Measurements from ENCODE around the gene FGF11. TPM values are rescaled to one million over a fixed set of nuclear protein-coding genes. Genes with fewer than 3 reads are reported as not detected.

The FGF11 gene
- total RNA-seq, 1 donor from 2014 or later: 0.13 TPM

DNA sequence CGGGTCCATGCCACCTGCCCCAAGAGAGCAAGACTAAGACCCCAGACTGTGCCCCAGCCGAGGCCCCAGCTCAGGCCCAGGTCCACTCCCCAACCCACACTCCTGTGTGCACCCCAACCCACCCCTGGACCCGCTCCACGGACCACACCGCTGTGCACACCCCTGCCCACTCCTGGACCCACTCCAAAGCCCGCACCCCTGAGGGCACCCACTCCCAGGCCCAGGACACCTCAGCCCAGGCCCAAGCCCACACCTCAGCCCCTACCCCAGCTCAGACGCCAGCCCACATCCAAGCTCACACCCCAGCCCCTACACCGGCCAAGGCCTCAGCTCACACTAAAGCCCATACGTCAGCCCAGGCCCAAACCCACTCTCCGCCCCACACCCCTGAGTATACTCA, 9.6 kb upstream of the FGF11 start:
- no peak for DNase-seq (ENCODE audit: low read depth in 2 of 2)

DNA sequence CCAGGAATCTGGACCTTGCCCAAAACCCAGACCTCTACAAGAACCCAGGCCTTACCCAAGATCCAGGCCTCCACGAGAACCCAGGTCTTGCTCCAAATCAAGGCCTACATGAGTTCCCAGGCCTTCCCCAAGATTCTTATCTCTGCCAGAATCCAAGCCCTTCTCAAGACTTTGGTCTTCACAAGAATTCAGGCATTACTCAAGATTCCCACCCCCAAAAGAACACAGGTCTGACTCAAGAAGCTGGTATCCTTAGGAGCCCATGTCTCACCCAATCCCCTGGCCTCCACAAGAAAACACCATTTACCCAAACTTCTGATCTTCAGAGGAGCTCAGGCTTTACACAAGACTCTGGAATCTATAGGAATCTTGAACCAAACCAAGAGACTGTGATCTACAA, 8.1 kb upstream of the FGF11 start:
- DNase-seq (ENCODE audit: low read depth in 2 of 2): no peak

DNA sequence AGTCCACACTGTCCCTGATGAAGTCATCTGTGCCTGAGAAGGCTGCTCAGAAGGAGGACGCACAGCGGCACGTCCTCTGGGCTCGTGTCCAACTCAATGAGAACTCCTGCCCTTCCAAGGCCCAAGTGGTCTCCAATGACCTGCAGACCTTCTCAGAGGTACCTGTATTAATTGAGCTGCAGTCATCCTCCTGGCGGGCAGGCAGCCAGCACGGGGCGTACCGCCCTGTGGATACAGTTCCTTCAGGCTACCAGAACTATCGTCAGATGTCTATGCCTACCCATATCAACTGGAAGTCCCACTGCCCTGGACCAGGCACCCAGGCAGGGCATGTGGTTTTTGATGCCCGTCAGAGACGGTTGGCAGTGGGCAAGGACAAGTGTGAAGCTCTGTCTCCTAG, 7.0 kb upstream of the FGF11 start:
- DNase-seq (ENCODE audit: low read depth in 2 of 2): no peak

DNA sequence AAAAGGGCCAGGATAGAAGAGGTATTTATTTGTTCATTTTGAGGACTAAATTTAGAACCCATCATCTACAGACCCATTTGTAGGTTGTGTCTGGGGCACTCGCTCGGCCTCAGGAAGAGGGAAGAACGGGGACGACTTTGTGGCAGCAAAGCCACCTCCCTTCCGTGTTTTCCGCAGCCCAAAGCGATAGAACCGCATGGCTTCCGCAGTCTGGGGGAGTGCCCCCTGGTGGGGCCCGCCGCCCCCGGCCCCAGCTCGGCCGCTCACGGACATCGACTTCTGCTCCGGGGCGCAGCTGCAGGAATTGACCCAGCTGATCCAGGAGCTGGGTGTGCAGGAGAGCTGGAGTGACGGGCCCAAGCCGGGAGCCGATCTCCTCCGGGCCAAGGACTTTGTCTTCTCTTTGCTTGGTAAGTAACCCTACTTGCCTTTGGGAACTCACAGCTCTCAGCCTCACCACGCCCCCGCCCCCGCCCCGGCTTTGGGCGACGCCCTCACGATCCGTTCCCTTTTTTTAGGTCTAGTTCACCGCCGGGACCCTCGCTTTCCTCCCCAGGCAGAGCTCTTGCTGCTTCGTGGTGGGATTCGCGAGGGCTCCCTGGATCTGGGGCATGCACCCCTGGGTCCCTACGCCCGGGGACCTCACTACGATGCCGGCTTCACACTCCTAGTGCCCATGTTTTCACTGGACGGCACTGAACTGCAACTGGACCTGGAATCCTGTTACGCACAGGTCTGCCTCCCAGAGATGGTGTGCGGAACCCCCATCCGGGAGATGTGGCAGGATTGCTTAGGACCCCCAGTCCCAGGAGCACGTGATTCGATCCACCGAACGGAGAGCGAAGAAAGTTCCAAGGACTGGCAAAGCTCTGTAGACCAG, 3.4 kb upstream of the FGF11 start:
- DNase-seq (ENCODE audit: low read depth in 2 of 2): peak in 1 of 2 donors; percentile 39

DNA sequence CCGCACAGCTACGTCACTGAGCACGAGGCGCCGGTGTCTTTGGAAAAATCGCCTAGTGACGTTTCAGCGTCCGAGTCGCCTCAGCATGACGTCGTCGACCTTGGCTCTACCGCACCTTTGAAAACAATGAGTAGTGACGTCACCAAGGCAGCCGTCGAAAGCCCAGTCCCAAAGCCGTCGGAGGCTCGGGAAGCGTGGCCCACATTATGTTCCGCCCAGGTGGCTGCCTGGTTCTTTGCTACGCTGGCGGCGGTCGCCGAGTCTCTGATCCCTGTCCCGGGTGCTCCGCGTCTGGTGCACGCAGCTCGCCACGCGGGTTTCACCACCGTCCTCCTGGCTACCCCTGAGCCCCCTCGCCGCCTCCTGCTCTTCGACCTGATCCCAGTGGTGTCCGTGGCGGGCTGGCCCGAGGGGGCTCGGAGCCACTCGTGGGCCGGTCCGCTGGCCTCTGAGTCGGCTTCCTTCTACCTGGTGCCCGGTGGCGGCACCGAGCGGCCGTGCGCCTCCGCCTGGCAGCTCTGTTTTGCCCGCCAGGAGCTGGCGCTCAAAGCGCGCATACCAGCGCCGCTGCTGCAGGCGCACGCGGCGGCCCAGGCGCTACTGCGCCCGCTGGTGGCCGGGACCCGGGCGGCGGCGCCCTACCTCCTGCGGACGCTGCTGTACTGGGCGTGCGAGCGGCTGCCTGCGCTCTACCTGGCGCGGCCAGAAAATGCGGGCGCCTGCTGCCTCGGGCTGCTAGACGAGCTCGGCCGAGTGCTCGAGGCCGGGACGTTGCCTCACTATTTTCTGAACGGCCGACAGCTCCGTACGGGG, 2.5 kb upstream of the FGF11 start:
- DNase-seq (ENCODE audit: low read depth in 2 of 2): peak; percentile 71 to 92

DNA sequence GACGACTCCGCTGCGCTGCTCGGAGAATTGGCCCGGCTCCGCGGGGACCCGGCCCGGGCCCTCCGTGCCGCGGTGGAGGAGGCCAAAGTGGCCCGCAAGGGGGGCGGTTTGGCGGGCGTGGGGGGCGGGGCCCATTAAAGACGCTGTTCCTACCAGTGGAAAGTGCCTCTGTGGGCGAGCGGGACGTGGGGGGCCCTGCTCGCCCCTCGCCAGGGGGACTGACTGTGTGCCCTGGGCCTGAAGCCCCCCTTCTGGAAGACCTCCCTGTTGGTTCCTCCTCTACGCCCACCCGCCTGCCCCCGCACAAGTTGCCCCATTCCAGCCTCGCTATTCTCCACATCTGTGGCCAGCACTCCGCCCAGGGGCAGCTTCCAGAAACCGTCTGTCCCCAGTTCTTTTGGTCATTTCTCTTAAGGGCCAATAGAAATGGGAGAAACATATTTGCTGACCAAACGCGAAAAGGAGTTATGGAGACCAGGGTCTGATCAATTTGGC, 1.9 kb upstream of the FGF11 start:
- no peak for DNase-seq (ENCODE audit: low read depth in 2 of 2)

DNA sequence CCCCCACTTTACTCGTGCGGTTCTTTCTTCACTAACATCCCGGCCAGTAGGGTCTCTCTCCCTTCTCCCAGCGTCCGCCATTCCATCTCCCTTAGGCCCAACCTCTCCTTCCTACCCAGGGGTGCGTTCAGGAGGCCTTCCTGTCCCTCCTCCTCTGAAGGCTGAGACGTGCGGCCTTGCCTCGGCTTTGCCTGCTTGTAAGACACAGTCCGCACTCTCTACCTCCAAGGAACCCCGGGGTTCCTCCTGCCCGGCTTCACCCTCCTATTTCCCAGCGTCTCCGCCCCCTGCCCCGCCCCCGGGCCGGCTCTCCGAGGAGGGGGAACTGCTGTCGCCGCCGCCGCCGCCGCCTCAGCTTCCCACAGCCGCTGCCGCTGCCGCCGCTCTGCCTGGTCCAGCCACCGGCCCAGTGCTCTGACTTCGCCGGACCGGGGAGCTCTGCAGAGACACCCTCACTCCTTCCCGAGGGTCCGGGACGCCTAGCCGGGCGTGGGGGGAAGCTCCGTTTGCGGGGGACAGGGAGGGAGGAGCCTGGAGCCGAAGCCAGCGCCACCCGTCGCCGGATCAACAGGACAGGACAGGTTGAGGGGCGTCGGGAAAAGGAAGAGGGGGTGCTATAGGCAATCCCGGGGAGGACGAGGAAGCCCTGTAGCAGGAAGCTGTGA, 1.2 kb upstream of the FGF11 start:
- peak in 1 of 2 donors; percentile 18 for DNase-seq (ENCODE audit: low read depth in 2 of 2)

DNA sequence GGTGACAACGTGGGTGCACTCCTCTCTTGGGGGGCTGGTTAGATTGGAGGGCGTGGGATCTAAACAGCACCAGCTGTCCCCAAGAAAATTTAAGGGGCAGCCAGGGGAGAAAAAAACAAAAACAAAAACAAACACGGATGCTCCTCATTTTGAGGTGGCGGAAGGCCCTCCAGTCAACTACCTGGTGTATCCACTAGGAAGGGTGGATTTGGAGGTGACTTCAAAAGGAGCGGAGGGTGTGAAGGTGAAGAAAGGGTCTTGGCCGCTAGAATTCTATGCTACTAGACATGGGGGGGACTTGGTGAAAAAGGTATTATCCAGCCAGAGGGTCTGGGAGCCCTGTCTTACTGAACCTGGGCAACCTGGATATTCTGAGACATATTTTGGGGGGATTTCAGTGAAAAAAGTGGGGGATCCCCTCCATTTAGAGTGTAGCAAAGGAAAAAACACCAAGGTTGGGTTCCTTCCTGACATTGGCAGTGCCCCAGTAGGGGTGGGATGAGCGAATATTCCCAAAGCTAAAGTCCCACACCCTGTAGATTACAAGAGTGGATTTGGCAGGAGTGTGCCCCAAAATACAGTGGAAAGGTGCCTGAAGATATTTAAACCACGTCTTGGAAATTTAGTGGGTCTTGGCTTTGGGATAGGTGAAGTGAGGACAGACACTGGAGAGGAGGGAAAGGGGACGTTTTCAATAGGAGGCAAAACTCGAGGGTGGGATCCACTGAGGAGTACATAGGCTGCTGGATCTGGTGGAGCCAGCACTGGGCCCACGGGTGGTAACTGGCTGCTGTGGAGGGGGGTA, 454 bp upstream of the FGF11 start:
- DNase-seq (ENCODE audit: low read depth in 2 of 2): no peak

DNA sequence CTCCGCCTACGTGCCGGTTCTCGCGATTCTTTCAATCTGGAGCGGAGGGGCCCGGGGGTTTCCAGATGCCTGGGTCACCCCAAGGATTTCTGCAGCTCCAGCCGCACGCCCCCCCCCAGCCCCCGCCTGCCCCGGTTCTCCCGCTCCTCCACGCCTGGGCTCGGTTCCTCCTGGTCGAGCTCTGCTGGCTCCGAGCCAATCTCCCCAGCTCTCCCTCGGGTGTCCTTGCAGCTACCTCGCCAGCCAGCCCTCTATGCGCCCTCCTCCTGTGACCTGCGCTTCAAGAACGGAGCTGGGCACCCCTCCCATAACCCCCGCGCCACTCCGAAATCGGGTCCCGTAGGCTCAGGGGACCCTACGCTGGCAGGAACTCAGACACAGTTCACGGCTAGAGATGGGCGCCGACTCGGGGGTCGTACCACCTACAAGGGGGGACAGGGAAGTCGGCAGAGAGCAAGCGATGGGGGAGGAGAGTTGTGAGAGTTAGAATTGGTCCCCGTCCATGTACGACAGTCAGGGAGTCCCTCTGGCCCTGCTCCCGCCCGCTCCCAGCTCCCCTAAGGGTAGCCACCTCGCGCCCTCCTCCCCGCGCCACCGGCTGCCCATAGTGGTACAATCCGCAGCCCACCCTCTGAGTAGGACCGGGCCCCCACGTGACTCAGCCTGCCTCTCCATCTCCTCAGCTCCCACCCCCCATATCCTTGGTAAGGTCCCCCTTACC, 961 bp downstream of the FGF11 start:
- peak in 1 of 2 donors; percentile 26 for DNase-seq (ENCODE audit: low read depth in 2 of 2)

DNA sequence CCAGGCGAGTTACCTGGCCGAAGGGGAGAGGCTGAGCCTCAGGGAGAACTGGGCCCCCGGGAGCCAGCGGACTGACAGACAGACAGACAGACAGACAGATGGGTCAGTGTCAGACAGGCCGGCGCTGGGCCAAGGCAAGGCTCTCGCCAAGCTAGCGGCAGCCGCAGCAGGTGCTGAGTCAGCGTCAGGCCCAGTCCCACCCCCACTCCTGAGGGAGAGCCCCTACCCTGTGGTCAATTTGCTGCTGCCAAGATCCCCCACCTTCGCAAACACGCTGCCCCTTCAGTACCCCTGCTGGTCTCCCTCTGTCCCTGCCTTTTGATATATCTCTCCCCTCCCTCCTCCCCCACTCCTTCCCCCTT, 1.5 kb downstream of the FGF11 start:
- DNase-seq (ENCODE audit: low read depth in 2 of 2): peak in 1 of 2 donors; percentile 33

DNA sequence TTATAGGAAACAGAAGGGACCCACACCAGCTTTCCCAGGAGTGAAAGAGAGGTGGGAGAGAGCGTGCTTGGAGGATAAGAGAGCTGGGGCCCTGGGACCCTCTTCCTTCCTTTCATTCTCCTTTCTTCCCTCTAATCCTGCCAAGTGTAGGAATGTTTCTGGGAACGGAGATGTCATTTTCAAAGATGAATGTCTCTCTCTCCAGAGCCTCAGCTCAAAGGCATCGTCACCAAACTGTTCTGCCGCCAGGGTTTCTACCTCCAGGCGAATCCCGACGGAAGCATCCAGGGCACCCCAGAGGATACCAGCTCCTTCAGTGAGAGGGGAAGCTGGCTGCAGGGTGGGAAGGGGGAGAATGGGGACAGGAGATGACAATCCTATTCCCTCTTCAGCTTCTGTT, 2.0 kb downstream of the FGF11 start:
- DNase-seq (ENCODE audit: low read depth in 2 of 2): no peak

DNA sequence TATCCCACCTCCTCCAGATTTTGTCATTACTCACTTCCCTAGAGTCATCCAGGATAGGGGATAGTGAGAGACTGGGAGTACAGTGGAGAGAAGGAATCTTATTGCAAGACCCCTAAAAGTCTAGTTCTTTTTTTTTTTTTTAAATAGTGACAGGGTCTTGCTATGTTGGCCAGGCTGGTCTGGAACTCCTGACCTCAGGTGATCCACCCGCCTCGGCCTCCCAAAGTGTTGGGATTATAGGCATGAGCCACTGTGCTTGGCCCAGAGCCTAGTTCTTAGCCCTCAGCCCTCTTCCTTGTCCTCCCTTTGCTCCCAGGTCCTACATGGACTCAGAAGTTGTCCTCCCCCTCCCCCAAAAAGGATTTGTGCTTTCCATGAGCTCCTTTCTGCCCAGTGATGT, 2.8 kb downstream of the FGF11 start:
- no peak for DNase-seq (ENCODE audit: low read depth in 2 of 2)

DNA sequence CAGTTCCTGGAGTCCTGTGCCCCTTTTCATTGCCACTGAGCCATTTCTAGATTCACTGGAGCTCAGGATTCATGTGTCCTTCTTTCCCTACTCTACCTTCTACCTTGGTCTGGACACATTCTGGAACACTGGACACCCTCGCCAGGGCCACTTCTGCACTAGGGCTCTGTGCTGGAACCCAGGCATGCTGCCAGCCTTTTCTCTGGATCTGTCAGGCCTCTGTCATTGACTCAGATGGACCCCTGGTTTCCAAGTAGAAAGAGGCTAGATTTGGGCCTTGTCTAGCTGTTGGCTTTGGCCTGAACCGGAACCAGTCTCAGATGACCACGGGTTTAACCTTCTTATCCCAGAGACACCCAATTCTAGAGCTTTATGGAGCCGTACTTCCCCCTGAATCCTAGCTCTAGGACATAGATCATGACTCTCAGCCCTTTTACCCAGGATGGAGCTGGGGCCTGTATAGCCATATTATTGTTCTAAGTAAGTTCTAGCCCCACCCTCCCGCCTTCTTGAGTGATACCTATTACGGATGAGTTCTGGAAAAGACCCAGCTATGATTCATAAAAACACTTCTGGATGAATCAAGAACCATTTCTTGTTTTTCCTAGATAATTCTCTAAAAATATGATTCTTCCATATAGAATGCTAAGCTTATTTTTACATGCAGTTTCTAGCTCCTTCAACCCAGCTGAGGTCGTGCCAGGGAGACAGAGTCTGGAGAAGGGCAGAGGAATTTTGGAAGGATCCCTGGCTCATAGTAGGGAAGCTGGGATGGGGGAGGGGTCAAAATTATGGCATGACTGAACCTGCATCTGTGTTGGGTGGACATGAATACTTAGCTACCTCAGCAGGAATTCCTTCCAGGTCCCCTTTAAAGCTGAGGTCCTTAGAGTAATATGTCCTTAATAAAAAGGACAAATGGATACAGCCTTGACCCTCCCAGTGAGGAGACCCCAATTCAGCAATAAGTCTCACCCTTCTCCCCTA, 4.5 kb downstream of the FGF11 start:
- peak in 1 of 2 donors; percentile 30 for DNase-seq (ENCODE audit: low read depth in 2 of 2)

DNA sequence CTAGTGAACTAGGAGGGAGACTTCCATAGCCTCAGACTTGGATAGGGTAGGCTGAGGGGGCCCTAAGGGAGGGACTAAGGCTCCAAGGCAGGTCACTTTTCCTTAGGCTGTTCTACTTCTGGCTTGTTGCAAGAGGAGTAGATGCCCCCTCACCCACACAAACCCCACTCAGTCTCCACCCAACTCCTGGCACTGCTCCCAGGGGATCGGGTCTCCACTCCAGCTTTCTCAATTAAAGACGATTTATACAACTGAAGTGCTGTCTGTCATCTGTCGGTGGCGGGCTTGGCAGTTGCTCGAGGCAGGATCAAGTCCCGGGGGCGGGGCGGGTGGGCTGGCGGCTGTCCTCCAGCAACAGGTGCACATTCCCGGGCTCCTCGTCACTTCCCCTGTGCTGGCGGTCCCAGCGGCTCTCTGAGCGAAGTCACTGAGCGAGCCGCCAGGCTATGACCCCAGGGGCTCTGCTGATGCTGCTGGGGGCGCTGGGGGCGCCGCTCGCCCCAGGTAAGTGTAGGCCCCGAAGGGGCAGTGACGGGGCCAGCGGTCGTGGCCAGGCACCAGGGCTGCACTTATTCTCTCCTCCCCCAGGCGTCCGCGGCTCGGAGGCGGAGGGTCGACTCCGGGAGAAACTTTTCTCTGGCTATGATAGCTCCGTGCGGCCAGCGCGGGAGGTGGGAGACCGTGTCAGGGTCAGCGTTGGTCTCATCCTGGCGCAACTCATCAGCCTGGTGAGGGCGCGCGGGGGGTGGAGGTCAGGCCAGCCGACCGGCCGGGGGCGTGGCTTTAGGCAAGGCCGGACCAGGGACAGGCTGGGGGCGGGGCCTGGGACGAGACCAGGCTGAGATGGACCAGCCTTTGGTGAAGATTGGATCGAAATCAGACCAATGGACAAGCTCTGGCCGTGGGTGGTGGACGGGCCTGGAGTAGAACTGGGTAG, 5.6 kb downstream of the FGF11 start, which contains the start of gene CHRNB1:
Gene CHRNB1 (plus strand): TSS at position 380 of the 937 bp plus-strand sequence. CDS start 67 bp downstream, at position 447.
- peak in 1 of 2 donors; percentile 47 for DNase-seq (ENCODE audit: low read depth in 2 of 2)

DNA sequence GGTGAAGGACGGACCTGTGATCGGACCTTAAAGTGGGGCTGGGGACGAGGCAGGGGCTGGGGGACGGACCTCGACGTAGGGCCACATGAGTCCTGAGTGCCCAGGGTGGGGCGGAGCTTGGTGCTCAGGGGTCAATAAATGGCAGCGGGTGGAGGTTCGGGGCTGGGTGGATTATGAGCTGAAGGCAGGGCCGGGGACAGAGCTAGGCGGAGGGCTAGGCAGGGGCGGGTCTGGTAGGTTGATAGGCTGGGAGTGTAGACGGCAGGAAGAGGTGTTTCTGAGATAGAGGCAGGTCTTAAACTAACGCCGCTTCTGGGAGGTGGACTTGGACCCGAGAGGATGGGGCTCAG, 6.3 kb downstream of the FGF11 start:
- DNase-seq (ENCODE audit: low read depth in 2 of 2): no peak

DNA sequence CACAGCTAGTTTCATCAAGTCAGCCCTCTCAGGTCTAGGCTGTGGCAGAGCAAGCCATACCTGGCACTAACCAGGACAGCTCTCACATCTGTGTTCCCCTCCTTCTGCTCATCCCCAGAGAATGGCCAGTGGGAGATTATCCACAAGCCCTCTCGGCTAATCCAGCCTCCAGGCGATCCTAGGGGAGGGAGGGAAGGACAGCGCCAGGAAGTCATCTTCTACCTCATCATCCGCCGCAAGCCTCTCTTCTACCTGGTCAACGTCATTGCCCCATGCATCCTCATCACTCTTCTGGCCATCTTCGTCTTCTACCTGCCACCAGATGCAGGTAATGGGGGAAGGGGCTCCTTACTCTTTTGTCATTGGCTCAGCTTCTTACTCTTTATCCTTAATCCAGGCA, 9.1 kb downstream of the FGF11 start:
- DNase-seq (ENCODE audit: low read depth in 2 of 2): no peak

DNA sequence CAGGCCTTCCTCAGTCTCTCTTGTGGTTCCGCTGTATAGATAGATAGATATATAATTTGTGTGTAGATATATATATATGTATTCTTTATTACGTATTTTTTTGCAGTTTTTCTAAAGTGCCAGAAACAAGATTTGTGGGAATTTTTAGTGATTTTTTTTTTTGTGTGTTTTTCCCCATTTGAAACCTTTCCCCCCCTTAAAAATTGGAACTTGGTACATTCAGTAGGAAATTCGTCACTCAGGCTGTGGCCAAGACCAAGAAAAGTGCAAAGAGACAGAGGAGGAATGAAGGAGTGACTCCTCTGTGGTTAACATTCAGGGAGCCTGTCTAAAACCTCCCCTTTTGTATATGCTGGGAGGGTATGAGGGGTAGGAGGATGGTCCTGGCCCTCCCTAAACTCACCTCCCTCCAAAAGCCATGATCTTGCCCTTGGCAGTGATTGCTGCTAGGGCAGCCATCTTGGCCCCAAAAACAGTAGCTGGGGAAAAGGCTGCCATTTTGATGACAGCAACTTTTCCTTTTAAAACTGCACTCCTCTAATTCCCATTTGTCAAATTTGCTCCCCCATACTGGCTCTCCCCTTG, 20.7 kb downstream of the FGF11 start:
- no peak for DNase-seq (ENCODE audit: low read depth in 2 of 2)

Measured in dermis microvascular lymphatic vessel endothelial cell (primary cell).